K562 (cell line): ENCODE data around the gene POLR3G. TPM values are rescaled to one million over a fixed set of nuclear protein-coding genes. Genes with fewer than 3 reads are reported as not detected.
A peak's percentile ranks its signal among the peaks of the same experiment; 100 is the strongest.

Experiments
- ATAC-seq: fragments of 200-7000 bp; cut with Tn5 transposase; 3 replicates; pipeline ENCODE4 v1.9.1; 2020; ENCODE audit warnings: moderate library complexity
- BruUV-seq: library from RNA; stranded (reverse); fragments of 400-500 nt; replicated peaks from 2 replicates; lab custom pipeline; 2021; lab: Mats Ljungman, UMichigan
- CTCF ChIA-PET: fragments of 300-600 bp; formaldehyde crosslinking; extraction: SDS; loops from one replicate; lab custom pipeline; 2021; ENCODE audit warnings: low intra/inter-chr PET ratio; lab: Yijun Ruan, JAX
- POLR2A ChIA-PET: fragments of 300-600, 350-650 bp; sonication (Branson Sonifier 250); formaldehyde crosslinking; extraction: SDS; loops from one replicate; lab custom pipeline; 2021; ENCODE audit warnings: antibody characterized with exemption, inconsistent platforms; lab: Yijun Ruan, JAX
- DNase-seq, 4 experiments: peaks; one replicate each; pipeline versions ENCODE4 v3.0.0 to v3.0.0-alpha.2; 2011 to 2018; ENCODE audit warnings: low spot score in 3 of 4, mixed read lengths in 3 of 4; ENCODE audit errors: extremely low read depth in 1 of 4
- FAIRE-seq: peaks from 2 replicates; lab custom pipeline; 2011; peaks lifted over from hg19 to GRCh38; lab: Jason Lieb, UNC
- H2AFZ ChIP-seq: 2 replicates; pipeline ENCODE4 v1.6.0; 2011; ENCODE audit warnings: low read depth, low read length, control low read depth, inconsistent platforms
- H3K27ac ChIP-seq: fragments of 200-600 bp; 3 replicates; pipeline ENCODE4 v1.8.0; 2011; ENCODE audit warnings: low read depth, mild to moderate bottlenecking, control low read depth, inconsistent platforms, low read length, moderate library complexity, mixed read lengths; ENCODE audit errors: extremely low read depth
- H3K27me3 ChIP-seq, 2 experiments: fragments of 300-600 bp in 1 of 2; 2 replicates in 1 of 2; 3 replicates in 1 of 2; pipeline versions ENCODE4 v1.6.0 to v1.8.0; 2011; ENCODE audit warnings: inconsistent platforms in 2 of 2, low read length in 2 of 2, mild to moderate bottlenecking in 1 of 2, mixed read lengths in 1 of 2, moderate library complexity in 1 of 2; ENCODE audit not compliant: control insufficient read depth in 2 of 2, insufficient read depth in 2 of 2
- H3K36me3 ChIP-seq: fragments of 300-600 bp; 3 replicates; pipeline ENCODE4 v1.8.0; 2011; ENCODE audit warnings: mild to moderate bottlenecking, low read length, inconsistent platforms; ENCODE audit not compliant: control insufficient read depth, insufficient read depth
- H3K4me1 ChIP-seq, 2 experiments: fragments of 200-600 bp in 1 of 2; replicated peaks in 1 of 2; 2 replicates in 1 of 2; 3 replicates in 1 of 2; pipeline versions ENCODE4 v1.5.1 to v1.8.0; 2011; ENCODE audit warnings: inconsistent platforms in 2 of 2, low read length in 2 of 2, mild to moderate bottlenecking in 1 of 2, mixed read lengths in 1 of 2, moderate library complexity in 1 of 2; ENCODE audit not compliant: control insufficient read depth in 2 of 2, insufficient read depth in 2 of 2
- H3K4me2 ChIP-seq: 2 replicates; pipeline ENCODE4 v1.6.1; 2011; ENCODE audit warnings: low read length, control low read depth, inconsistent platforms, mixed read lengths; ENCODE audit not compliant: insufficient read depth
- H3K4me3 ChIP-seq: fragments of 200-600 bp; sonication (generic), shearing (Covaris generic); 2 replicates; pipeline ENCODE4 v1.5.1; 2016; ENCODE audit warnings: control low read depth, inconsistent platforms
- H3K79me2 ChIP-seq: fragments of 200-600 bp; 3 replicates; pipeline ENCODE4 v1.8.0; 2011; ENCODE audit warnings: low read length, inconsistent platforms; ENCODE audit not compliant: control insufficient read depth, insufficient read depth
- H3K9ac ChIP-seq, 2 experiments: 2 replicates each; pipeline versions ENCODE4 v1.6.0 to v1.6.1; 2011; ENCODE audit warnings: low read depth in 2 of 2, low read length in 2 of 2, control low read depth in 1 of 2, inconsistent platforms in 1 of 2, mild to moderate bottlenecking in 1 of 2, mixed read lengths in 1 of 2; ENCODE audit not compliant: insufficient read depth in 1 of 2
- H3K9me1 ChIP-seq: one replicate; pipeline ENCODE4 v1.6.0; 2011; ENCODE audit warnings: inconsistent platforms, mild to moderate bottlenecking, low read length, moderate library complexity; ENCODE audit not compliant: control insufficient read depth, insufficient read depth
- H3K9me3 ChIP-seq: replicated peaks from 2 replicates; pipeline ENCODE4 v1.5.1; 2011; ENCODE audit warnings: low read depth, low read length, inconsistent platforms; ENCODE audit not compliant: control insufficient read depth, insufficient read depth
- H4K20me1 ChIP-seq: replicated peaks from 2 replicates; pipeline ENCODE4 v1.6.1; 2011; ENCODE audit warnings: low read length, inconsistent platforms, mixed read lengths; ENCODE audit not compliant: control insufficient read depth, insufficient read depth
- BACH1 ChIP-seq: fragments of 200-800 bp; sonication (Bioruptor generic); IDR thresholded peaks from 2 replicates; pipeline ENCODE4 v1.6.1; 2016; ENCODE audit warnings: missing genetic modification characterization, missing compliant biosample characterization
- CREM ChIP-seq: IDR thresholded peaks from 2 replicates; pipeline ENCODE4 v1.6.1; 2014; ENCODE audit warnings: antibody characterized with exemption, low read depth
- CXXC5 ChIP-seq: fragments of 250-450 bp; sonication (Bioruptor Pico); IDR thresholded peaks from 2 replicates; pipeline ENCODE4 v1.8.0; 2022; ENCODE audit warnings: inconsistent platforms, mild to moderate bottlenecking, moderate library complexity
- ETS2 ChIP-seq: IDR thresholded peaks from 2 replicates; pipeline ENCODE4 v1.6.1; 2016; ENCODE audit warnings: borderline replicate concordance, missing genetic modification characterization, mild to moderate bottlenecking, moderate library complexity, missing compliant biosample characterization; ENCODE audit not compliant: poor library complexity, severe bottlenecking
- GABPA ChIP-seq: fragments of 200-800 bp; sonication (Bioruptor generic); conservative IDR thresholded peaks from 2 replicates; pipeline ENCODE4 v1.6.1; 2016; ENCODE audit warnings: low read depth, missing genetic modification characterization, missing compliant biosample characterization
- L3MBTL2 ChIP-seq: fragments of 450-650 bp; IDR thresholded peaks from 2 replicates; pipeline ENCODE4 v1.6.1; 2016; ENCODE audit warnings: mild to moderate bottlenecking, moderate library complexity
- MAFG ChIP-seq: fragments of 450-650 bp; conservative IDR thresholded peaks from 2 replicates; pipeline ENCODE4 v1.6.1; 2016; ENCODE audit warnings: missing genetic modification characterization, missing compliant biosample characterization
- MED1 ChIP-seq: sonication (generic); formaldehyde crosslinking; IDR thresholded peaks from 2 replicates; pipeline ENCODE4 v1.8.1; 2023; ENCODE audit warnings: missing genetic modification reagents, borderline replicate concordance
- NFE2L1 ChIP-seq: fragments of 450-650 bp; IDR thresholded peaks from 2 replicates; pipeline ENCODE4 v1.6.1; 2016; ENCODE audit warnings: missing genetic modification characterization, low read depth, mild to moderate bottlenecking, missing compliant biosample characterization, moderate library complexity, borderline replicate concordance
- SETDB1 ChIP-seq: IDR thresholded peaks from one replicate; pipeline ENCODE4 v1.6.1; 2012; ENCODE audit warnings: low read length, control low read depth, inconsistent platforms
- SRSF3 ChIP-seq: fragments of 200-400 bp; formaldehyde crosslinking; IDR thresholded peaks from 2 replicates; pipeline ENCODE4 v1.6.1; 2016; ENCODE audit warnings: mild to moderate bottlenecking, low read length, moderate library complexity; ENCODE audit not compliant: insufficient read depth
- ZNF197 ChIP-seq: fragments of 200-800 bp; sonication (Bioruptor generic); IDR thresholded peaks from 2 replicates; pipeline ENCODE4 v1.6.1; 2016; ENCODE audit warnings: low read depth, missing genetic modification characterization, missing compliant biosample characterization
- ZNF217 ChIP-seq: sonication (generic); formaldehyde crosslinking; IDR thresholded peaks from 2 replicates; pipeline ENCODE4 v1.8.0; 2022; ENCODE audit warnings: mild to moderate bottlenecking, missing genetic modification reagents
- ZNF561 ChIP-seq: fragments of 450-650 bp; formaldehyde crosslinking; conservative IDR thresholded peaks from 2 replicates; pipeline ENCODE4 v1.4.0; 2020; ENCODE audit warnings: mild to moderate bottlenecking, moderate library complexity
- ZNF717 ChIP-seq: fragments of 250-450 bp; sonication (Bioruptor Pico); IDR thresholded peaks from 2 replicates; pipeline ENCODE4 v1.5.0; 2021
- whole genome bisulfite sequencing: fragments of 100-300 bp; shearing (Covaris generic); methylation state at CpG from one replicate; pipeline ENCODE4 v1.1.6; 2016; ENCODE audit warnings: low coverage, mixed read lengths; ENCODE audit not compliant: insufficient coverage; ENCODE audit errors: missing lambda C conversion rate; 5-methylcytosine and 5-hydroxymethylcytosine counted together
- in situ Hi-C: fragments of 300-500 bp; cut with MboI; formaldehyde crosslinking; loops from 4 replicates; pipeline ENCODE4 v1.15.0; 2018; ENCODE audit warnings: inconsistent platforms, mixed read lengths
- intact Hi-C: fragments of 100-400 bp; cut with micrococcal nuclease; formaldehyde crosslinking; loops from 2 replicates; pipeline ENCODE4 v1.14.2; 2022
- polyA plus RNA-seq, 8 experiments: library from polyadenylated mRNA; depleted of rRNA in 4 of 8; stranded (reverse) in 5 of 8; unstranded in 3 of 8; fragments of >200 nt; fragmentation: Nextera tagmentation in 2 of 8; fragmentation: Illumina TruSeq in 1 of 8; extraction: Ambion mirVana in 2 of 8; extraction: Trizol in 1 of 8; gene quantifications; 2 replicates each; pipeline versions ENCODE4 v1.2.1 to v1.2.3, GENCODE V29; 2011 to 2014; ENCODE audit warnings: inconsistent platforms in 1 of 8, missing spikeins in 1 of 8
- total RNA-seq, 7 experiments: library from RNA; depleted of rRNA in 6 of 7; stranded (reverse); fragments of >200 nt in 6 of 7; fragmentation: Illumina TruSeq in 2 of 7; extraction: Trizol in 2 of 7; gene quantifications; 2 replicates each; pipeline versions ENCODE4 v1.2.1 to v1.2.3, GENCODE V29; 2011 to 2021; ENCODE audit warnings: low replicate concordance in 1 of 7
- TF ChIP-seq, protein P1 (sequence below): sonication (generic); formaldehyde crosslinking; IDR thresholded peaks from 2 replicates; pipeline ENCODE4 v1.8.0; 2022; ENCODE audit warnings: mild to moderate bottlenecking, missing genetic modification reagents

POLR3G gene
- total and polyA plus RNA-seq, 9 of the 15 experiments (the other 6 are each of a cell fraction or from before 2014, with no cell fraction given) = 39.0 to 111 (median 59.0) TPM

DNA sequence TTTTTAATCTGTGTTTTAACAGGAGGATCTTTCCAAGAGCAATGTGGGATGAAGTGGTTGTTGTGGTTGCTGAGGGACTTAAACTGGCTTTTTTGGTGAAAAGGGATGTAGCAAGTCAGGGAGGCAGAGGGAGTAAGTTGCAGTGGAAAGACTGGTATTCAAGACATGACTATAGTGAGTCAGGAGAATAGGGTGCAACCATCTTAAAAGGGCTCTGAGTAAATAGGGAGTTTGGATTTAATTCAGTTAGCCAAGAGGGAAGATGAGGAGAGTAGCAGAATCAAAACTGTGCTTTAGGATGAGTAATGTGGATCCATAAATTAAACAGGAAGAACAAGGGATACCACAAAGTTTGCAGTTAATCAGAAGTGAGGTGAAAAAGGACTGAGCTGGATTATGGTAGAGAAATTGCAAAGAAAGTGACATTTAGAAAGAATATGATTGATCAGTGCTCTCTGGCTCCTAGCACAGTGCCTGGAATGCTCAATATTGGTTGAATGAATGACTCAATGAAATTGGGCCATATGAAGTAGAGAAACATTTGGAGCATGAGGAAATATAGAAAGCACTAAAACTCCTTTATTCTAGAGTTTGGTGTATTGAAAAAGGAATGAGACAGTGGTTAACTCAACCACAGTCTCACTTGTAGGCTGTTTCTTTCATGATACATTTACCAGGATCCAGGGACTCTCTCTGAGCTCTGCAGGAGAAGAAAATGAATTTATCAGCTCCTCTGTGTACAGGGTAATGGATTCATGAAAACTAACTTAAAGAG, 5.1 kb downstream of the POLR3G start:
- Histone ChIP-seq H3K27ac (no peak overlapping the region), H3K27me3 (no peaks in the 10 kb centered on the region), H3K79me2 (peaks cover 58% of the 10 kb centered on the region), H2AFZ (no peak overlapping the region), H3K9ac (no peak overlapping the region), H3K4me3 (no peak overlapping the region), H3K9me3 (no peaks in the 10 kb centered on the region), H4K20me1 (no peaks in the 10 kb centered on the region), H3K4me2 (no peak overlapping the region), H3K36me3 (peaks cover 59% of the 10 kb centered on the region), H3K9me1 (no peaks in the 10 kb centered on the region), H3K4me1 (peaks cover 5 to 25% of the 10 kb centered on the region in 2 experiments; a peak in 3 of 5 replicates)
- DNase-seq (no peak), FAIRE-seq (peak; percentile 11), ATAC-seq (no peak)
- CTCF ChIA-PET = no interaction called here
- no peak for TF ChIP-seq SRSF3
- no peak for TF ChIP-seq ZNF197 (CRISPR knock-in tag)
- no TSS peak for BruUV-seq
- POLR2A ChIA-PET = no interaction called here
- intact Hi-C loops (loop anchor here (10.0 kb wide), 1 partner anchor 125 kb away; no protein-coding TSS in a partner anchor), in situ Hi-C loops (no loop called here)

DNA sequence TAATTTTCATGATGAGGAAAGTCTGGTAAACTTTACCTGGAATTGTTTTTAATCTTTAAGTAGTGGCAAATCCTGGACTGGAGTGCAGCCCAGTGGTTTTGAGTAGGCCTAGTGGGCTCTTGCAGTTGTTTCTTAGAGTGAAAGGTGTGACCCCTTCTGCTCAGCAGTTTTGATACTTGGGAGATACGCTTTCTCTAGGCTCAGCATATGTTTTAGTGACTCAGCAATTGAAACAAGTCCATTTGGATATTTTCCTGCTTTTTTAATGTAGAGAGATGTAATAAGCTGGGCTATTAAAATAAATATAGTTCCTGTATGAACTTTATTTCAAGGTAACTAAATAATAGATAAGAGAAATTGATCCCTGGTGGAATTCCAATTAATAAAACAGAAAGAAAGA, 6.0 kb downstream of the POLR3G start:
- FAIRE-seq (no peak), ATAC-seq (peak; percentile 40; the same call in 2 of the 3 replicates), DNase-seq (peak in 2 of 4 experiments; percentile 15 to 25)
- Histone ChIP-seq H3K4me3 (no peak overlapping the region), H3K4me2 (no peak overlapping the region), H3K4me1 (peaks cover 5 to 22% of the 10 kb centered on the region in 2 experiments; a peak in 3 of 5 replicates), H3K9ac (no peak overlapping the region), H3K36me3 (peaks cover 68% of the 10 kb centered on the region), H3K79me2 (peaks cover 49% of the 10 kb centered on the region), H4K20me1 (no peaks in the 10 kb centered on the region), H2AFZ (no peak overlapping the region), H3K9me3 (no peaks in the 10 kb centered on the region), H3K27me3 (no peaks in the 10 kb centered on the region), H3K27ac (no peak overlapping the region), H3K9me1 (no peaks in the 10 kb centered on the region)
- 77% methylated on average over 1 of the region's 1 CpG for WGBS
- in situ Hi-C loops (no loop called here), intact Hi-C loops (no loop called here)
- ChIA-PET POLR2A (no interaction called here), CTCF (no interaction called here)
- no TSS peak for BruUV-seq
- TF ChIP-seq CREM (no peak), ETS2 (tag) (no peak), ZNF561 (CRISPR knock-in tag) (no peak), MED1 (CRISPR knock-in tag) (no peak), CXXC5 (CRISPR knock-in tag) (no peak), BACH1 (tag) (peak; percentile 47; the same call in 1 of the 2 replicates), SETDB1 (no peak), L3MBTL2 (peak; percentile 35; the same call in 1 of the 2 replicates), ZNF717 (no peak), MAFG (tag) (peak; percentile 84), NFE2L1 (tag) (peak; percentile 10; the same call in 1 of the 2 replicates), ZNF217 (CRISPR knock-in tag) (no peak), GABPA (tag) (no peak)
- TF ChIP-seq, protein P1, sequence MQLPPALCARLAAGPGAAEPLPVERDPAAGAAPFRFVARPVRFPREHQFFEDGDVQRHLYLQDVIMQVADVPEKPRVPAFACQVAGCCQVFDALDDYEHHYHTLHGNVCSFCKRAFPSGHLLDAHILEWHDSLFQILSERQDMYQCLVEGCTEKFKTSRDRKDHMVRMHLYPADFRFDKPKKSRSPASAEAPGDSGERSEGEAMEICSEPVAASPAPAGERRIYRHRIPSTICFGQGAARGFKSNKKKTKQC = no peak
